Fibroblast of pulmonary artery (primary cell): ENCODE data around the gene SELPLG.

Experiments
- DNase-seq: peaks from one replicate; pipeline ENCODE4 v3.0.0-alpha.2; 2010; ENCODE audit warnings: low read depth
- H3K4me3 ChIP-seq: replicated peaks from 2 replicates; pipeline ENCODE4 v1.5.1; 2011; ENCODE audit warnings: low read depth, mild to moderate bottlenecking, control low read depth, low read length, moderate library complexity
- CTCF ChIP-seq: IDR thresholded peaks from 2 replicates; pipeline ENCODE4 v1.5.1; 2011; ENCODE audit warnings: mild to moderate bottlenecking, control low read depth, low read length, inconsistent platforms; ENCODE audit errors: missing control alignments

The SELPLG gene

GRCh38 chr12:108646600-108647579 lies 13.2 kb upstream of the SELPLG start:
- no peak overlapping the region for H3K4me3 ChIP-seq
- no peak for DNase-seq
- TF ChIP-seq CTCF, result no peak

GRCh38 chr12:108645686-108646599 lies 12.2 kb upstream of the SELPLG start:
- no peak overlapping the region for H3K4me3 ChIP-seq
- no peak for TF ChIP-seq CTCF

GRCh38 chr12:108644811-108645120 lies 11.1 kb upstream of the SELPLG start:
- DNase-seq, result no peak
- no peak overlapping the region for H3K4me3 ChIP-seq
- TF ChIP-seq CTCF, result no peak

More at GRCh38 chr12:108645686-108646599, 12.2 kb upstream of the SELPLG start:
- DNase-seq, result no peak

- DNase-seq, result no peak
- no peak overlapping the region for H3K4me3 ChIP-seq
- no peak for TF ChIP-seq CTCF
Measured at GRCh38 chr12:108643941-108644810, 10.5 kb upstream of the SELPLG start.

- no peak for TF ChIP-seq CTCF
- no peak overlapping the region for H3K4me3 ChIP-seq
- no peak for DNase-seq
Measured at GRCh38 chr12:108642899-108643654, 9.4 kb upstream of the SELPLG start.
